ENCODE results near the gene KRTAP2-1. TPM values are rescaled to one million over a fixed set of nuclear protein-coding genes. Genes with fewer than 3 reads are reported as not detected.

KRTAP2-1 gene
- total and polyA plus RNA-seq, 2 of the 8 experiments (the other 6 are each of a cell fraction or from before 2014, with no cell fraction given), result not detected

GRCh38 chr17:41052566-41052965 lies 5.5 kb upstream of the KRTAP2-1 start:
- Histone ChIP-seq H2AK5ac (ENCODE audit: low read depth, low read length) (no peak overlapping the region), H2BK20ac (ENCODE audit: low read length) (no peak overlapping the region), H3K79me2 (ENCODE audit: control insufficient read depth in 1 of 2, insufficient read depth in 2 of 2, low read length in 2 of 2) (no peaks in the 10 kb centered on the region), H3K14ac (ENCODE audit: insufficient read length) (no peak overlapping the region), H4K5ac (ENCODE audit: insufficient read length, low read depth, low read length) (no peak overlapping the region), H2BK120ac (replicated peaks; ENCODE audit: low read depth, low read length) (no peak overlapping the region), H3K56ac (replicated peaks; ENCODE audit: insufficient read length, low read depth, low read length) (no peak overlapping the region), H4K91ac (replicated peaks; ENCODE audit: insufficient read length, low read length) (no peak overlapping the region), H3K4me2 (ENCODE audit: insufficient read depth in 1 of 2, low read depth in 2 of 2, low read length in 2 of 2) (no peak overlapping the region), H3K9me3 (ENCODE audit: insufficient read depth in 2 of 2, low read depth in 1 of 2, low read length in 1 of 2) (0 out of 4 replicates have a peak, but pooled peaks cover 0 to 2% of the 10 kb centered on the region in 2 experiments), H3K27me3 (replicated peaks in 1 of 4; ENCODE audit: control insufficient read depth in 3 of 4, extremely low read depth in 1 of 4, insufficient read depth in 3 of 4, low read length in 3 of 4) (no peaks in the 10 kb centered on the region), H3K4me3 (ENCODE audit: extremely low read depth in 1 of 4, insufficient read depth in 2 of 4, low read depth in 3 of 4, low read length in 4 of 4) (no peak overlapping the region), H4K20me1 (replicated peaks in 1 of 2; ENCODE audit: control insufficient read depth in 1 of 2, insufficient read depth in 2 of 2, low read length in 2 of 2) (no peaks in the 10 kb centered on the region), H2BK12ac (ENCODE audit: low read depth, low read length) (no peak overlapping the region), H3K4ac (replicated peaks; ENCODE audit: insufficient read length, low read depth, low read length) (no peak overlapping the region), H2BK5ac (ENCODE audit: low read depth, low read length) (no peak overlapping the region), H3K23me2 (ENCODE audit: low read depth, low read length) (no peaks in the 10 kb centered on the region), H4K8ac (ENCODE audit: extremely low read depth, insufficient read depth, low read length) (no peak overlapping the region), H3K27ac (ENCODE audit: low read depth, low read length) (no peak overlapping the region), H3K79me1 (ENCODE audit: low read depth, low read length) (no peaks in the 10 kb centered on the region), H2AFZ (ENCODE audit: low read length) (no peak overlapping the region), H3K36me3 (ENCODE audit: control insufficient read depth in 2 of 4, insufficient read depth in 4 of 4, low read length in 3 of 4) (no peaks in the 10 kb centered on the region), H2BK15ac (ENCODE audit: low read length) (no peak overlapping the region), H3K4me1 (replicated peaks in 1 of 4; ENCODE audit: control insufficient read depth in 3 of 4, insufficient read depth in 4 of 4, low read length in 3 of 4) (peaks cover 0 to 2% (median 0%) of the 10 kb centered on the region in 4 experiments; a peak in 1 of 7 replicates), H3K23ac (ENCODE audit: insufficient read length) (no peak overlapping the region), H3K18ac (ENCODE audit: extremely low read depth, low read length) (no peak overlapping the region), H3K9ac (replicated peaks in 1 of 4; ENCODE audit: extremely low read depth in 1 of 4, low read depth in 3 of 4, low read length in 3 of 4) (no peak overlapping the region)
- POLR2A ChIA-PET (ENCODE audit: partially characterized antibody), result no interaction called here
- DNase-seq (ENCODE audit: low read depth in 1 of 2, low spot score in 2 of 2), result no peak
- CTCF ChIA-PET (ENCODE audit: partially characterized antibody), result no interaction called here
- FAIRE-seq, result no peak
- TF ChIP-seq RAD21 (IDR thresholded peaks at IDR 0.05 in 1 of 2, conservative IDR thresholded peaks at IDR 0.05 in 1 of 2; ENCODE audit: low read depth in 2 of 2, low read length in 2 of 2) (no peak), CHD2 (IDR thresholded peaks at IDR 0.05; ENCODE audit: low read length) (no peak), BACH1 (IDR thresholded peaks at IDR 0.05; ENCODE audit: low read length) (no peak), CHD1 (IDR thresholded peaks at IDR 0.05; ENCODE audit: low read depth, low read length) (no peak), ATF2 (IDR thresholded peaks at IDR 0.05; ENCODE audit: low read length) (no peak), SIRT6 (IDR thresholded peaks at IDR 0.05; ENCODE audit: low read length) (no peak), MAFK (IDR thresholded peaks at IDR 0.05; ENCODE audit: low read depth, low read length) (no peak), CBX8 (IDR thresholded peaks at IDR 0.05; ENCODE audit: borderline replicate concordance, low read depth, low read length) (no peak), FOSL1 (IDR thresholded peaks at IDR 0.05; ENCODE audit: insufficient read depth, low read depth, low read length) (no peak), USF2 (IDR thresholded peaks at IDR 0.05; ENCODE audit: low read length) (no peak), ASH2L (IDR thresholded peaks at IDR 0.05; ENCODE audit: low read length) (no peak), TCF12 (IDR thresholded peaks at IDR 0.05; ENCODE audit: low read depth, low read length) (no peak), EGR1 (IDR thresholded peaks at IDR 0.05; ENCODE audit: borderline replicate concordance, low read depth, low read length) (no peak), ZNF274 (IDR thresholded peaks at IDR 0.05; ENCODE audit: borderline replicate concordance, extremely low read depth, low read length) (no peak)

Data from H1 (cell line).